ENCODE measurements around the gene NMU. TPM values are rescaled to one million over a fixed set of nuclear protein-coding genes. Genes with fewer than 3 reads are reported as not detected.

The NMU gene
- total and polyA plus RNA-seq, 9 of the 15 experiments (the other 6 are each of a cell fraction or from before 2014, with no cell fraction given): 73.8 to 846 (median 599) TPM

GRCh38 chr4:55635741-55636655, at the start of gene NMU (continued):
- peak; percentile 86 for TF ChIP-seq HNRNPL (IDR thresholded peaks at IDR 0.05; ENCODE audit: low read depth, low read length)
- peak; percentile 83 for TF ChIP-seq HMGN3 (IDR thresholded peaks at IDR 0.05; ENCODE audit: borderline replicate concordance, extremely low read depth, insufficient read length, low read depth, low read length)
- TF ChIP-seq RBM22 (IDR thresholded peaks at IDR 0.05; ENCODE audit: low read depth, low read length, poor library complexity, severe bottlenecking): peak; percentile 61
- peak; percentile 83 for TF ChIP-seq CXXC5 (CRISPR knock-in tag; IDR thresholded peaks at IDR 0.05)
- TF ChIP-seq HDAC3 (IDR thresholded peaks at IDR 0.05; ENCODE audit: borderline replicate concordance, partially characterized antibody): no peak
- TF ChIP-seq PHF8 (IDR thresholded peaks at IDR 0.05; ENCODE audit: borderline replicate concordance, low read length): peak; percentile 67; the same call in 1 of the 2 replicates
- no peak for TF ChIP-seq KLF10 (CRISPR knock-in tag; IDR thresholded peaks at IDR 0.05)
- TF ChIP-seq E2F8 (IDR thresholded peaks at IDR 0.05; ENCODE audit: low read depth, partially characterized antibody): no peak
- peak; percentile 41; the same call in 1 of the 2 replicates for TF ChIP-seq CBX5 (IDR thresholded peaks at IDR 0.05; ENCODE audit: borderline replicate concordance, low read depth)
- TF ChIP-seq ZFP91 (CRISPR knock-in tag; IDR thresholded peaks at IDR 0.05): no peak
- peak; percentile 78 for TF ChIP-seq CBX1 (IDR thresholded peaks at IDR 0.05; ENCODE audit: low read depth)
- peak; percentile 89 for TF ChIP-seq RBBP5 (IDR thresholded peaks at IDR 0.05; ENCODE audit: borderline replicate concordance, insufficient read depth, low read length, poor library complexity, severe bottlenecking)
- peak; percentile 76 for TF ChIP-seq POLR2A (conservative IDR thresholded peaks at IDR 0.05)
- 0 out of 2 replicates have a peak, but pooled peaks have one; percentile 19 for TF ChIP-seq ZNF592 (IDR thresholded peaks at IDR 0.05)
- peak; percentile 63; the same call in 1 of the 2 replicates for TF ChIP-seq ZEB2 (IDR thresholded peaks at IDR 0.05)
- peak; percentile 39; the same call in 1 of the 2 replicates for TF ChIP-seq KAT7 (CRISPR knock-in tag; IDR thresholded peaks at IDR 0.05; ENCODE audit: borderline replicate concordance)

All from K562 (cell line).